Caco-2 (cell line): Measurements from ENCODE around the gene EIF3L. TPM values are rescaled to one million over a fixed set of nuclear protein-coding genes. Genes with fewer than 3 reads are reported as not detected.

ENCODE experiments used
- BruUV-seq: library from RNA; stranded (reverse); fragments of 400-500 nt; replicated peaks from 2 replicates; lab custom pipeline; 2021; lab: Mats Ljungman, UMichigan
- CTCF ChIA-PET: fragments of 300-600 bp; sonication (Branson Sonifier 250); formaldehyde crosslinking; loops from one replicate; lab custom pipeline; 2022; ENCODE audit warnings: antibody characterized with exemption; lab: Charles Lee
- POLR2A ChIA-PET: fragments of 300-600 bp; sonication (Branson Sonifier 250); formaldehyde crosslinking; loops from one replicate; lab custom pipeline; 2022; ENCODE audit warnings: antibody characterized with exemption; lab: Charles Lee
- DNase-seq, 2 experiments: peaks; one replicate each; pipeline versions ENCODE4 v3.0.0 to v3.0.0-alpha.2; 2020 to 2022
- H3K27me3 ChIP-seq: replicated peaks from 2 replicates; pipeline ENCODE4 v1.6.0; 2011; ENCODE audit warnings: low read length; ENCODE audit not compliant: control insufficient read depth, insufficient read depth
- H3K36me3 ChIP-seq: 2 replicates; pipeline ENCODE4 v1.5.1; 2011; ENCODE audit warnings: low read length; ENCODE audit not compliant: control insufficient read depth, insufficient read depth
- H3K4me1 ChIP-seq: fragments of 250-450 bp; sonication (Bioruptor Pico); 2 replicates; pipeline ENCODE4 v1.5.1; 2020; ENCODE audit warnings: mild to moderate bottlenecking
- H3K4me3 ChIP-seq: 2 replicates; pipeline ENCODE4 v1.5.1; 2011; ENCODE audit warnings: low read depth, mild to moderate bottlenecking, control low read depth, low read length
- H3K9me3 ChIP-seq: fragments of 250-450 bp; sonication (Bioruptor Pico); 2 replicates; pipeline ENCODE4 v1.5.1; 2020; ENCODE audit warnings: mild to moderate bottlenecking, moderate library complexity
- H3K27ac Mint-ChIP-seq: one replicate; pipeline ENCODE4 v1.8.0; 2022; ENCODE audit warnings: mixed read lengths; ENCODE audit not compliant: unreplicated experiment
- H3K27me3 Mint-ChIP-seq: one replicate; pipeline ENCODE4 v1.8.0; 2022; ENCODE audit warnings: mixed read lengths; ENCODE audit not compliant: insufficient read depth, unreplicated experiment
- H3K36me3 Mint-ChIP-seq: one replicate; pipeline ENCODE4 v1.8.0; 2022; ENCODE audit warnings: mild to moderate bottlenecking, mixed read lengths; ENCODE audit not compliant: insufficient read depth, unreplicated experiment
- H3K4me1 Mint-ChIP-seq: one replicate; pipeline ENCODE4 v1.8.0; 2022; ENCODE audit warnings: low read depth, mixed read lengths; ENCODE audit not compliant: unreplicated experiment
- H3K4me3 Mint-ChIP-seq: one replicate; pipeline ENCODE4 v1.8.0; 2022; ENCODE audit warnings: mild to moderate bottlenecking, moderate library complexity, mixed read lengths; ENCODE audit not compliant: unreplicated experiment
- H3K9me3 Mint-ChIP-seq: one replicate; pipeline ENCODE4 v1.8.0; 2022; ENCODE audit warnings: mixed read lengths; ENCODE audit not compliant: unreplicated experiment
- intact Hi-C: fragments of 100-400 bp; cut with micrococcal nuclease; formaldehyde crosslinking; loops from one replicate; pipeline ENCODE4 v1.10.0; 2022; ENCODE audit not compliant: unreplicated experiment
- total RNA-seq: library from RNA; stranded (reverse); gene quantifications from 2 replicates; pipeline ENCODE4 v1.2.3, GENCODE V29; 2022
- TF ChIP-seq, protein P1 (sequence below), 2 experiments: fragments of 200-600 bp in 1 of 2; IDR thresholded peaks; 1 replicate in 1 of 2; 2 replicates in 1 of 2; pipeline versions ENCODE4 v1.5.1 to v1.8.0; 2011 to 2022; ENCODE audit warnings: antibody characterized with exemption in 1 of 2, control low read depth in 1 of 2, inconsistent platforms in 1 of 2, low read depth in 1 of 2, low read length in 1 of 2, mild to moderate bottlenecking in 1 of 2, moderate library complexity in 1 of 2; ENCODE audit not compliant: insufficient read depth in 1 of 2, severe bottlenecking in 1 of 2, unreplicated experiment in 1 of 2

The EIF3L gene
- total RNA-seq, 1 experiment from 2014 or later = 554 TPM

DNA sequence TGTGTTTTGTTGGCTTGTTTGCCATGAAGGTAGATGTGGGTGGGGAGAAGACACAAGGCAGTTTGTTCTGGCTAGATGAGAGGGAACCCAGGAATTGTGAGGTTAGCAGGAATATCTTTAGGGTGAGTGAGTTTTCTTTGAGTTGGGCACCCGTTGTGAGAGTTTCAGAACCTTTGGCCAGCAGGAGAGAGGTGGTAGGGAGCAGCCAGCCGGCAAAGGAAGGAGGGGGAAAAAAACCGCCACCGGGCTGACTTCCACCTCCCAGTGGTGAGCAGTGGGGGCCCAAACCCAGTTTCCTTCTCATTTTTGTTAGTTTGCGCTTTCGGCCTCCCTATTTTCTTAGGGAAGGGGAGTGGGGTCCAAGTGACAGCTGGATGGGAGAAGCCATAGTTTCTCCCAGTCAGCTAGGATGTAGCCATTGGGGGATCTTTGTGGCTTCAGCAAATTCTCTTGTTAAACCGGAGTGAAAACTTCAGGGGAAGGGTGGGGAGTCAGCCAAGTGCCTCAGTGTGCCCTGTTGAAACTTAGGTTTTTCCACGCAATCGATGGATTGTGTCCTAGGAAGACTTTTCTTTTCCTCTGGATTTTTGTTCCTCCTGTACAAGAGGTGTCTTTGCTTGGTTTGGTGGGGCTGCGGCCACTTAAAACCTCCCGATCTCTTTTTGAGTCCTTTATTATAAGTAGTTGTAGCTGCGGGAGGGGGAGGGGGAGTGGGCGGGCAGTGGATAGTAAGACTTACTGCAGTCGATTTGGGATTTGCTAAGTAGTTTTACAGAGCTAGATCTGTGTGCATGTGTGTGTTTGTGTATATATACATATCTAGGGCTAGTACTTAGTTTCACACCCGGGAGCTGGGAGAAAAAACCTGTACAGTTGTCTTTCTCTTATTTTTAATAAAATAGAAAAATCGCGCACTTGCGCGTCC lies 42.5 kb upstream of the EIF3L start:
- TSS peak; percentile 69 for BruUV-seq
- H3K9me3 ChIP-seq = no peaks in the 10 kb centered on the region
- peaks cover 13% of the 10 kb centered on the region for H3K4me1 ChIP-seq
- POLR2A ChIA-PET = interaction anchor here (0.6 to 2.0 kb wide), 7 partner anchors 11 to 198 kb away, joined by 4 to 19 read pairs (median 7); partner anchors contain the start of genes ANKRD54, C22orf23, GGA1 and POLR2F
- H3K36me3 Mint-ChIP-seq = peaks cover 75% of the 10 kb centered on the region
- TF ChIP-seq, protein P1, sequence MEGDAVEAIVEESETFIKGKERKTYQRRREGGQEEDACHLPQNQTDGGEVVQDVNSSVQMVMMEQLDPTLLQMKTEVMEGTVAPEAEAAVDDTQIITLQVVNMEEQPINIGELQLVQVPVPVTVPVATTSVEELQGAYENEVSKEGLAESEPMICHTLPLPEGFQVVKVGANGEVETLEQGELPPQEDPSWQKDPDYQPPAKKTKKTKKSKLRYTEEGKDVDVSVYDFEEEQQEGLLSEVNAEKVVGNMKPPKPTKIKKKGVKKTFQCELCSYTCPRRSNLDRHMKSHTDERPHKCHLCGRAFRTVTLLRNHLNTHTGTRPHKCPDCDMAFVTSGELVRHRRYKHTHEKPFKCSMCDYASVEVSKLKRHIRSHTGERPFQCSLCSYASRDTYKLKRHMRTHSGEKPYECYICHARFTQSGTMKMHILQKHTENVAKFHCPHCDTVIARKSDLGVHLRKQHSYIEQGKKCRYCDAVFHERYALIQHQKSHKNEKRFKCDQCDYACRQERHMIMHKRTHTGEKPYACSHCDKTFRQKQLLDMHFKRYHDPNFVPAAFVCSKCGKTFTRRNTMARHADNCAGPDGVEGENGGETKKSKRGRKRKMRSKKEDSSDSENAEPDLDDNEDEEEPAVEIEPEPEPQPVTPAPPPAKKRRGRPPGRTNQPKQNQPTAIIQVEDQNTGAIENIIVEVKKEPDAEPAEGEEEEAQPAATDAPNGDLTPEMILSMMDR (IDR thresholded peaks at IDR 0.05; ENCODE audit: insufficient read depth in 1 of 2, low read depth in 1 of 2, low read length in 1 of 2, severe bottlenecking in 1 of 2, unreplicated experiment in 1 of 2) = no peak
- H3K4me3 Mint-ChIP-seq = peak overlapping the region; percentile 90
- DNase-seq = no peak
- CTCF ChIA-PET = interaction anchor here (0.6 to 1.1 kb wide), 4 partner anchors 37 to 169 kb away, joined by 3 to 5 read pairs (median 4); partner anchors contain the start of gene ANKRD54
- peaks cover 25% of the 10 kb centered on the region for H3K4me1 Mint-ChIP-seq
- peak overlapping the region; percentile 92 for H3K27ac Mint-ChIP-seq
- peak overlapping the region; percentile 46 for H3K4me3 ChIP-seq
- no peaks in the 10 kb centered on the region for H3K9me3 Mint-ChIP-seq
- no peaks in the 10 kb centered on the region; the same call in 1 of the 2 replicates for H3K36me3 ChIP-seq
- H3K27me3 Mint-ChIP-seq = no peaks in the 10 kb centered on the region
- H3K27me3 ChIP-seq = no peaks in the 10 kb centered on the region
- intact Hi-C loops = loop anchor here (2.0 to 10.0 kb wide), 2 partner anchors 38 to 148 kb away; partner anchors contain the start of genes ANKRD54, C22orf23 and POLR2F

DNA sequence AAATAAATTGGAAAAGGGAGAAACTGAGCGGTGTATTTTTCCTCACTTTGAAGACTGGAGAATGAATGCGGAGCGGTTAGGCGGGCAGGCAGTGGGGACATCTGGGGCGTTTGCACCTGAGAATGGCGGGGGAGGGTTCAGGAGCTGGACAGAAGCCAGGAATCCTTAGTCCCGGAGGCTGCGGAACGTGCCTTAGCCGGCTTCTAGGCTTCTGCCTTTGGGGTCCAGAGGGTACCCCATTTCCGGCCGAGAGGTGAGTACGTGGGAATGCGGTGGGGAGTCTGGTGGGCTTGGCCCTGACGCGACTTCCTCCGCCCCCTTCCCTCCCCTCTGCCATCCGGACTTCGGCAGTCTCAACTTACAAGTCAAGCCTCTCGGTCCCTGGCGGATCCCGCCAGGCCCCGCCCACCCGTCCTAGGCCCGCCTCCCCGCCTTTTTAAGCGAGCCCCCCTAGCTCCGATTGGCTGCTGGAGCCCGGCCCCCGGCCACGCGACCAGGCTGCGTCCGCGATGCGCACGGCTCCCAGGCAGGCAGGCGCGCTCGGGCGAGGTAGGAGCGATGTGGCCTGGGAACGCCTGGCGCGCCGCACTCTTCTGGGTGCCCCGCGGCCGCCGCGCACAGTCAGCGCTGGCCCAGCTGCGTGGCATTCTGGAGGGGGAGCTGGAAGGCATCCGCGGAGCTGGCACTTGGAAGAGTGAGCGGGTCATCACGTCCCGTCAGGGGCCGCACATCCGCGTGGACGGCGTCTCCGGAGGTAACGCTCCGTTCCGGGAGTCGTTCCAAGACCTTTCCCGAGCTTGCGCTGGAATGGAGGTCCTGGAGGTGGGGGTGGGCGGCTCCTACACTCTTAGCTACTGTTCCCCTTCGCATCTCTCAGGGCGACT lies 41.6 kb upstream of the EIF3L start, which contains the start of gene GCAT:
Gene GCAT, plus strand, starts transcription at position 525 of the 884 bp plus-strand sequence. Its CDS starts 34 bp downstream, at position 559.
- H3K4me1 Mint-ChIP-seq = peaks cover 25% of the 10 kb centered on the region
- H3K36me3 Mint-ChIP-seq = peaks cover 83% of the 10 kb centered on the region
- TF ChIP-seq, protein P1 (IDR thresholded peaks at IDR 0.05; ENCODE audit: insufficient read depth in 1 of 2, low read depth in 1 of 2, low read length in 1 of 2, severe bottlenecking in 1 of 2, unreplicated experiment in 1 of 2) = no peak
- Histone ChIP-seq H3K9me3 (no peaks in the 10 kb centered on the region), H3K4me3 (peak within 1 kb of the TSS; percentile 46), H3K4me1 (peaks cover 13% of the 10 kb centered on the region), H3K27me3 (no peaks in the 10 kb centered on the region), H3K36me3 (no peaks in the 10 kb centered on the region; the same call in 1 of the 2 replicates)
- no TSS peak for BruUV-seq
- POLR2A ChIA-PET = interaction anchor here (0.5 to 2.0 kb wide), 18 partner anchors 10 to 1437 kb away, joined by 3 to 19 read pairs (median 5); partner anchors contain the start of genes ANKRD54, C22orf23, GGA1 and LGALS2
- H3K27ac Mint-ChIP-seq = peak within 1 kb of the TSS; percentile 92
- intact Hi-C loops = loop anchor here (2.0 to 10.0 kb wide), 2 partner anchors 37 to 147 kb away; partner anchors contain the start of genes ANKRD54, C22orf23 and POLR2F
- H3K27me3 Mint-ChIP-seq = no peaks in the 10 kb centered on the region
- peak within 1 kb of the TSS; percentile 90 for H3K4me3 Mint-ChIP-seq
- CTCF ChIA-PET = interaction anchor here (0.5 to 1.3 kb wide), 9 partner anchors 10 to 547 kb away, joined by 3 to 12 read pairs (median 4); partner anchors contain the start of gene ANKRD54
- DNase-seq = peak; percentile 94 to 96
- no peaks in the 10 kb centered on the region for H3K9me3 Mint-ChIP-seq
